ENCODE measurements around the gene DOK3.

Gene DOK3

DNA sequence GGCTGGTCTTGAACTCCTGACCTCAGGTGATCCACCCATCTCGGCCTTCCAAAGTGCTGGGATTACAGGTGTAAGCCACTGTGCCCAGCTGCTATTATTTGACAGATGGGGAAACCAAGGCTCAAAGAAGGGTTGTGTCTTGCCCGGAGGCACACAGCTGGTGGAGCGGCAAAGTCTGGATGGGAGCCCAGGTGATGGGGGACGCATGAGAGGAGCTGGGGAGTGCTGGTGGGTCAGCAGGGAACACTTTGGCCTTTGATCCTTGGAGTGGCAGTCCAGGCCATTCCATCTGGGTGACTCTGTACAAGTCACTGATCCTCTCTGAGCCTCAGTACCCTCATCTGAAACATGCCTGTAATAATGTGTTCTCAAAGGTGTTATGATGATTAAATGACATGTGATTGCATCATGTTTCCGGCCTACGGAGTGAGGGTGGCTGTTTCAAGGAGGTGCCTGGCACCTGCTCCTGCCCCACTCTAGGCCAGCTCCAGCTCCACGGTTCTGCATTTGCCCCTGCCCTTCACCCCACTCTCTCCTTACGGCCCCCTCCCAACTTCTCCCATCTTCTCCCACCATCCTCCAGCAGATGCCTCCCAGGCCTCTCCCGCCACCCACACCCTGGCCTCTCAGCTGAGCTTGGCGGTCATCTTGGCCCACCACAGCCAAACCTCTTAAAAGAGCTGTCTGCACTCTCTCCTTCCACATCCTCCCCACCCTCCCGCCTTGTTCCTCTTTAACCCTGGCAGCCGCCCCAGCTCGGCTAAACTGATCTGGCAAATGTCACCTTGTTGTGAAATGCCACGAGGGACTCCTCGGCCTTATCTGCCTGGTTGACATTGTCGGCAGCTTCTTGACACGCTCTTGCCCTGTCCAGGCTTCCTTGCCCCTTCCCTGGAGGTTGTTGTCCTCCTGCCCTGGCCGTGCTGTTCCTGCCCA is 30.6 kb downstream of the DOK3 start:
- peak; percentile 68 for DNase-seq

DNA sequence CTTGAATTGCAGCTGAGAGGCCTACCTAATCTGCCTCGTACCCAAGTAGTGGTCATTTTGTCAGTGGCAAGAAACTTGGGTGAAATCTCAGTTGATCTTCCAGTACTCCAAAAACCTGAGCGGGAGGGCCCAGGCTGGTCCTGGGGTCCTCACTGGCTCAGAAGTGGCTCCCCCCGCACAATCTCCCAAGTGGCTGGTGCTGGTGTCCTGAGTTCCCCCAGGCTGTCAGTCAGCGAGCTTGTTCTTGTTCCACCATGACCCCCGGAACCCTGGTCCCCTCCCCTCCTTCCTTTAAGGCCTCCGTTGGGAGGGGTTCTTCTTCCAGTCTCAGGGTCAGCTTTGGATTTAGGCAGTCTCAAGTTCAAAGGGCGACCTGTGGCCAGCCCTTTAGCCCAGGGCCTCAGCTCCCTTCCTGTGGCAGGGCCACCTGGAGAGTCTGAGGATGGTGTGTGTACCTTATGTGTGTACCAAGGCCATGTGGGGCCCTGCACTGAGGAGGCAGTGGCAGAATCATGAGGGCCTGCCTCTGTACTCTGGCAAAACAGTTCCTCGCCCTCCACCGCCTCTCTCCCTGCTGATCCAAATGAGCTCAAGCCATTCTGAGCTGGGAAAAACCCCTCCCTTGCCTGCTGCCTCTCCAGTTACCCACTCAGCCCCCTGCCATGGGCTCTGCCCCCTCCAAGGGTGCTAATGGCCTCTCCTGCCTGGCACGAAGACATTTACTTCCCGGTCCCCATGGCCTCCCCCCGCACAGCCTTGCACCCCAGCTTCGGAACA is 31.7 kb downstream of the DOK3 start:
- DNase-seq = peak; percentile 36

DNA sequence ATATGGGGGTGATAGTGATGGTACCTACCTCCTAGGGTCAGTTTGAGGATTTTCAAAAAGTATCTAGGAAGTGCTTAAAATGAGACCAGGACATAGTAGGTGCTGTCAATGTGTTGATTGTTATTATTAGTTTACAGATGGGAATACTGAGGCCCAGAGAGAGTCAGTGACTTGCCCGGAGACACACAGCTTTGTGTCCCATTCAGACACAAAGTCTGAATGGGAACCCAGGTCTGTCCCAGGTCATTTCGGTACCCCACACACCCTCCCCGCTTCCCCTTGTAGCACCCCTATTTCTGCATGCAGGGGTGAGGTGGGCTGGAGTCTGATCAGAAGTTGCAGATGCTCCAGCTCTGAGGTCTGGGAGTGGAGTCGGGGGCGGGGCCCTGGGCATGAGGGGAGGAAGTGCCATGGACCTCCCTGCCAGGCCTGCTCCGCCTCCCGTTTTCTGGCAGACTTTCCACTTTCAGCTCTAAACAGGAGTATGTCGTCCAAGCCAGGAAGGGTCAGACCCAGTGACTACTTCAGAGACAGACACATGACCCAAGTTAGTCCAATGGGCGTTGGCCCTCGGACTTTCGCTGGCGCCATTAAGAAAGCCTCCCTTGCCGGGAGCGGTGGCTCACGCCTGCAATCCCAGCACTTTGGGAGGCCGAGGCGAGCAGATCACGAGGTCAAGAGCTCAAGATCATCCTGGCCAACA is 32.9 kb downstream of the DOK3 start:
- no peak for DNase-seq

GRCh38 chr5:177475563-177476427 is 33.8 kb downstream of the DOK3 start:
- no peak for DNase-seq

DNA sequence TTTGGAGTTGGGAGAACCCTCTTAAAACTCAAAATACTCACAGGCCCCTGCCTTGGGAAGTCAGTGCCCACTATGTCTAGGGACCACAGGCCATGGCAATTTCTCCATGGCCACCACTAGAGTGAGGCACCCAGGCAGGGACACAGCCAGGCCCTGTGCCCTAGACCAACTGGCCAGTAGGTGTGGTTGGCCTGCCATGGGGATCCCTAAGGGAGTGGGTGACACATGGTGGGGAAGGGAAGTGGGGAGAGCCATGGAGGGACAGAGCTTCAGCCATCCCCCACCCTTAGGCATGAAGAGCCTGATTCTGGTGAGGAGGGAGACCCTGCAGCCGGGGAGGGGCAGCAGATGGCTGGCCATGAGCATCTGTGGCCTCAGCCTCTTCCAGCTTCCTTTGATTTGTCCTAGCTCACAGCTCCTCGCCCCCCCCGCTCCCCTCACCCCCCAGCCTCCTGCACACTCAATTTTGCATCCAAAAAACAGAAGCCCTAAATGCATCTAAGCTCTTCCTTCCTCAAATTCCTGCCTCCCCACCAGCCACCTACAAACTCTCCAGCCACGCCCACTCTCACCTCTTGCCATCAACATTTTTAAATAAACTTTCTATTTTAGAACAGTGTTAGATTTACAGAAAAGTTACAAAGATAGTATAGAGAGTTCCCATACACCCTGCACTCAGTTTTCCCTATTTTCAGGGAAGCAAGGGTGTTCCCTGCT is 34.6 kb downstream of the DOK3 start:
- DNase-seq = no peak

GRCh38 chr5:177474002-177474476 is 35.6 kb downstream of the DOK3 start:
- no peak for DNase-seq

DNA sequence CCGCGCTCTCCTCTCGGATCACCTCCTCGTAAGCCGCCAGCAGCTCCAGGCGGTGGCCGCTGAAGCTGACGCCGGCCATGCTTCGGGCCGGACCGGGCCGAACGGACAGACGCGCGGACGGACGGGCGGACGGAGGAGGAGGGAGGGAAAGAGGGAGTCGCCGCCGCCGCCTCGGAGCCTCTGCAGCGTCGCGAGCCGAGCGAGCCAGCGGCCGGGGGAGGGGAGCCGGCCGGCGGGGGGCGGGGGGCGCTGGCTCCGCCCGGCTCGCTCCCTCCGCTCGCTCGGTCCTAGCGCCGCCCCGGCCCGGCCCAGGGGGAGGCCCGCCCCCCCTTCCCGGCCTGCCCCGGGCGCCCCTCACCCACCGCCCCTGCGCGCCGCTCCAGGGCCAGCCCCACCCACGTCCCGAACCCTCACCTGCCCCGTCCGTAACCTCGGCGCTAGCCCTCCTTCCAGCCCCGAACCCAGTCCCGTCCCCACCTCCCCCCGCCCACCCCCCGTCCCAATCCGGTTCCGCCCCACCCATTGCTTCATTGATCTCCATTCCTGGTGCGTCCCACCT is 36.1 kb downstream of the DOK3 start, which contains the start of gene DBN1:
TSS of gene DBN1 (minus strand) at position 192 of the 559 bp plus-strand sequence. CDS start at position 79, 113 bp downstream.
- peak; percentile 74 for DNase-seq

DNA sequence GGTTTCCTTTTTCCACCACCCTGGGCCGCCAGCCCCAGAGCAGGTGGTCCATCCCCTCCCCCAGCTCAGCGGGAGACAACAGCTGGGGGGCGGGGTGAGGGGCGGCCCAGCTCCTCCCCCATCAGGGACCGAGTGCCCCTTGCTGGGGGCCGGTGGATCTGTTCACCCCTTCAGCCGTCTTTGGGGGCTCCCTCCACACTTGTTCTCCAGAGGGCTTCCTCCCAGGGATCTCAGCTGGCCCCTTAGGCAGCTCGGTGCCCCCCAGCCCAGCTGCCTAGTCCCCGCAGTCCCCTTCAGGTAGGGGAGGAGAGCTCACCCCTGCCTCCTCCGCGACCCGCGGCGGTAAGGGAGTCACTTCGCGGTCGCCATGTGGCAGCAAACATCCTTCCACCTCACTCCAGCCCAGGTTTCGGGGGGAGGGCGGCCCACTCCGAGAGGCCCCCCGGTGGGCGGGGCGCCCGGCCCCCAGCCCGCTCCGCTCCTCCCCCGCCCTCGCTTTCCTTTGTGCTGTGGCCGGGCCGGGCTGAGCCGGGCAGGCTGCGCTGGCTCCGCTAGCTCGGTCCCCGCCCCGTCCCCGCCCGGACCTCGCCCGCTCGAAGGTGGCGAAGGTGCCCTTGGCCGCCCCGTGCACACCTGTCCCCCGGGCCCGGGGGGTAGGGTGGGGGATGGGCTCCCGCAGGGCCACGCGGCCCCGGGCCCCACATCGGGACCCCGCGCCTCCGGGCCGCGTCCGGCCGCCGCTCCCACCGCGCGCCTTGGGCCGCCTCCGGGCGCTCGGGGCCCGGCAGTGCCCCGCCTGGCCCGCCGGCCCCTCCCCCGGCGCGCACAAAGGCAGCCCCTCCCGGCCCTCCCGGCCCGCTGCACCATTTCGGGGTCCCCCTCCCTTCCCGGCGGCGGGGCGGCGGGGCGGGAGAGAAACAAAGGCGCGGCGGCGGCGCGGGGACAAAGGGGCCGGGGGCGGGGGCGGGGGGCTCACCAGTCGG is 36.9 kb downstream of the DOK3 start:
- DNase-seq = peak; percentile 72

DNA sequence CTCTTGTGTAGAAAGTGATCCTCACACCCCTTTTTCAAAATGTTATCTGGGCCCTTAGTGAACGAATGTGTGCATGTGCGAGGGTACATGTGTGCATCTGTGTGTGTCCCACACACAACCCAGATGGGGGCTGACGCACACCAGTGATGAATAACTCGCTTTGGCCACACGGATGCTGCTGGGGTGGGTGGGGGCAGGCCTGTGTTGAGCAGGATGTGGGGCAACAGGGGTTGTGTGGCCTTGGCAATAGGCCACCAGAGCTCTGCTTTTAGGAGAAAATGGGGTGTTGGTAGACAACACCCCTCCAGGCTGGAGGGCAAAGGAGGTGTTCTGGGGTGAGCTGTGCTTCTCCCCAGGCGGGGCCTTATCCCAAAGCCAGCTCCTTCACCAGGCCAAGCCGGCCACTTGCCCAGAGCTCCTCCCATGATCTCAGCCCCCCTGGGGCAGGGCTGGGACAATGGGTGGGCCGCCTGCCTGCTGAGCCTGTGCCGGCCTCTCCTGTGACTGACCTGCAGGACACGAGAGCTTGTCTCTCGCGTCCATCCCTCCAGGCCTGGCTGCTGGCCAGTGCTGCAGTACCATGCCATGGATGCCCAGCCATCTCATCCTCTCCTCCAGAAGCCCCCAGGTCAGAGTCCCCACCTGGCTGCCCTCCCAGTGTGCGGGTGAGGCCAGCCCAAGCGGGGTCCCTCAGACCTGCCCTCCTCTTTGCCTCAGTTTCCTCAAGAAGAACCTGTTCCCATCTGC is 37.8 kb downstream of the DOK3 start:
- DNase-seq = no peak

- peak; percentile 57 for DNase-seq
Observed at GRCh38 chr5:177470759-177471536, 38.7 kb downstream of the DOK3 start.

DNA sequence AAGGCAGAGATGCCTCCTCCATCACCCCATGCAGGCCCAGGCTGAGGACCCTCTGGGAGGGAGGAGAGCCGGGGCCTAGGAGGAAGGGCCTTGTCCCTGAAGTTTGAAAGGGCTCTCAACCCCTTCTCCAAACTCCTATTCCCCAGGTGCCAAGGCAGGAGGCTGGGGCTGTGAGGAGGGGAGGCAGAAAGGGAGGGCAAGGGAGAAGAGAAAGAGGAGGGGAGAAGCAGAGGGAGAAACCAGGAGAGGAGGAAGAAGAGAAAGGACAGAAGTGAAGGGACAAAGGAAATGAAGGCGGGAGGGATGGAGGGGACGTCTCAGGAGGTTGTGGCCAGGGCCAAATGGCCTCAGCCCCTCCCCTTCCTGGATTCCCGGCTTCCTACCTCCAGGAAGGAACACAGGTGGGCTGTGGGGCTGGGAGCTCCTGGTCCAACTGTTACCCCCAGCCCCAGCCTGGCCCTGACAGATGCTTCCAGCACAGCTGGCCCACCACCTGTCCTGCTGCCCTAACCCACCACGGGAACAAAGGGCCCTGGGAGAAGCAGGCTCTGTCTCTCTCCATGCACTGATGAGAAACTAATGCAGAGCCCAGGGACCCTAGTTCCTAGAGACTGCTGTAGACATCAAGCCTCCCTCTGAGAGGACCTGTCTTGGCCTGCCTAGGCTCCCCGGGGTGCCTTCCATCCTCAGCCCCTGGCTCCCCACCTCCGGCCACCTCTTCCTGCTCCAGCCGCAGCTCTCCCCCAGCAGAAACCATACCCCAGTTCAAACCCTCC is 39.7 kb downstream of the DOK3 start:
- no peak for DNase-seq

- DNase-seq = peak; percentile 35
Observed at GRCh38 chr5:177468685-177469628, 40.7 kb downstream of the DOK3 start.

DNA sequence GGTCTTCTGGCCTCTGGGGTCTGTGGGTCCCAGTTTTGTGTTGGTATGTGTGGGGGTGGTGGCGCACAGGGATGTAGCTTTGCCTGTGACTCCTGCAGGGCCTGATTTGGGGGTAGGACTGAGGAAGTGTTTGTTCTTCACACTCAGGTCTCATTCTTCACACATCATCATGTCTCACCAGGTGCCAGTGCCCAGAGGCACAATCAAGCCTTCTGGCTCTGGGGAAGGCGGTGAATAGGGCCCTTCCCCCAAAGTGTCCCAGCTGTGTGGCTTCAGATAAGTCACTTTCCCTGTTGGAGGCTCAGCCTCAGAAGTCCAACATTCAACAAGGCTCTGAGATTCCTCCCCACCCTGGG is 41.3 kb downstream of the DOK3 start:
- DNase-seq = no peak

DNA sequence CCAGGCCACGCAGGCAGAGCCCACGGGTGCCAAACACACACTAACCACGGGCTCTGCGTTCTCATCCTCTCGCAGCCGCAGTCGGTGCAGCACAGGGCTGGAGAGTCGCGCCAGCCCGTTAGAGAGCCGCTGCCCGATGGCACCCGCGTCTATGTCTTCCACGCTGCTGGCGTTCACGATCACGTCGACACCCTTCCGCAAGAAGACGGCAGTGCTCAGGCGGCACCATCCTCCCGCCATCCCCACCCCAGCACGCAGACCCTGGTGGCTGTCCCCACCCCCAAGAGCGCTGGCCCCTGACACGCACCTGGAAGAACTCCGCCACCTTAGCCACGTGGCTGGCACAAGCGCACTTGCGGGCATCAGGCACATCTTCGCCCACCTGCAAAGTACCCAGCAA is 42.2 kb downstream of the DOK3 start:
- no peak for DNase-seq

DNA sequence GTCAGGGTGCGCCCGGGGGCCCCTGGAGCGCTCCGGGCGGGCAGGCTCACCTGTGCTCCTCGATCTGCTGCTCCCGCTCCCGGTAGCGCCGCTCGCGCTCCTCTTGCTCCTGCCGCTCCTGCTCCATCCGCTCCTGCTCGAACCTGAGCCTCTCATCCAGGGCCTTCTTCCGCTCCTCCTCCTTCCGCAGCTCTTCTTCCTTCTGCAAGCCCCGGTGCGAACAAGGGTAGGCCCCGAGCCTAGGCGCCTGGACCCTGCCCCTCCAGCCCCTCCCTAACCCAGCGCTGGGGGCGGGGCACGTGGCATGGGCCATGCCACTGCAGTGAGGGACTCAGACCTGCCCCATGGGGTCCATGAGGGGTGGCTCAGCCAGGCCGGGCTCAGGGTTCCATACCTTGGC is 42.8 kb downstream of the DOK3 start:
- no peak for DNase-seq

- DNase-seq = no peak
Observed at GRCh38 chr5:177465044-177465443, 44.6 kb downstream of the DOK3 start.

All from DMS53 (cell line).